Esophagus squamous epithelium (tissue), 5 donors: ENCODE results near the gene KIF3C. TPM values are rescaled to one million over a fixed set of nuclear protein-coding genes. Genes with fewer than 3 reads are reported as not detected.

Source experiments
- DNase-seq: peaks from one replicate; lab custom pipeline; 2025; lab: John Stamatoyannopoulos, UW
- H3K27ac ChIP-seq, 4 donors: fragments of 200-600 bp; sonication (generic); one replicate each; pipeline ENCODE4 v1.5.1; 2016 to 2019; ENCODE audit warnings: mild to moderate bottlenecking in 1 of 4
- H3K27me3 ChIP-seq, 4 donors: fragments of 200-600 bp; sonication (generic); 1 replicate in 3 of 4; 2 replicates in 1 of 4; pipeline versions ENCODE4 v1.5.1 to v1.6.0; 2017 to 2021; ENCODE audit warnings: antibody characterized with exemption in 1 of 4
- H3K36me3 ChIP-seq, 3 donors: fragments of 200-600 bp; sonication (generic); one replicate each; pipeline ENCODE4 v1.5.1; 2016 to 2019
- H3K4me1 ChIP-seq, 3 donors: fragments of 200-600 bp; sonication (generic); one replicate each; pipeline ENCODE4 v1.5.1; 2017 to 2019
- H3K4me3 ChIP-seq, 4 donors: fragments of 200-600 bp; sonication (generic); 1 replicate in 3 of 4; 2 replicates in 1 of 4; pipeline ENCODE4 v1.5.1; 2016 to 2019; ENCODE audit warnings: mild to moderate bottlenecking in 2 of 4, moderate library complexity in 1 of 4
- H3K9me3 ChIP-seq, 3 donors: fragments of 200-600 bp; sonication (generic); one replicate each; pipeline ENCODE4 v1.5.1; 2016 to 2019
- CTCF ChIP-seq, 6 experiments: fragments of 450-650 bp in 4 of 6; fragments of 200-600 bp in 2 of 6; sonication (generic) in 2 of 6; IDR thresholded peaks; one replicate each; pipeline ENCODE4 v1.5.1; 2016 to 2019; ENCODE audit warnings: antibody characterized with exemption in 6 of 6, mild to moderate bottlenecking in 4 of 6, moderate library complexity in 4 of 6
- POLR2A ChIP-seq, 4 donors: fragments of 450-650 bp; IDR thresholded peaks; one replicate each; pipeline ENCODE4 v1.6.1; 2017; ENCODE audit warnings: antibody characterized with exemption in 4 of 4, mild to moderate bottlenecking in 4 of 4, moderate library complexity in 3 of 4
- WGBS, 2 donors: methylation state at CpG; one replicate each; pipeline ENCODE4 v1.1.5; 2018; 5-methylcytosine and 5-hydroxymethylcytosine counted together
- intact Hi-C: fragments of 100-400 bp; cut with DNase I; formaldehyde crosslinking; loops from one replicate; pipeline ENCODE4 v1.15.0; 2022
- total RNA-seq, 4 donors: library from RNA; depleted of rRNA; stranded (reverse); fragments of >200 nt; gene quantifications; one replicate each; pipeline ENCODE4 v1.1.0, GENCODE V29; 2016
- donor health status: DM: yes; HTN: yes; CAD: no.

KIF3C gene
- total RNA-seq, 4 donors from 2014 or later: 1.3 to 3.4 (median 1.8) TPM

GRCh38 chr2:25891672-25892071 is 90.6 kb downstream of the KIF3C start:
- H3K4me3 ChIP-seq: no peak overlapping the region
- 75 to 77% methylated on average over 5 of the region's 5 CpGs for WGBS, 2 donors
- intact Hi-C loops: no loop called here
- H3K27me3 ChIP-seq: no peaks in the 10 kb centered on the region
- no peak overlapping the region for H3K27ac ChIP-seq
- no peaks in the 10 kb centered on the region for H3K36me3 ChIP-seq
- peaks cover 0 to 9% (median 0%) of the 10 kb centered on the region in 3 donors for H3K4me1 ChIP-seq
- TF ChIP-seq POLR2A (IDR thresholded peaks at IDR 0.05) (no peak), CTCF (IDR thresholded peaks at IDR 0.05) (no peak)
- no peaks in the 10 kb centered on the region for H3K9me3 ChIP-seq
- no peak for DNase-seq

GRCh38 chr2:25887624-25888242 is 94.6 kb downstream of the KIF3C start:
- Histone ChIP-seq H3K27me3 (peaks cover 0 to 12% (median 0%) of the 10 kb centered on the region in 4 donors), H3K36me3 (no peaks in the 10 kb centered on the region), H3K4me1 (no peaks in the 10 kb centered on the region), H3K4me3 (no peak overlapping the region), H3K9me3 (no peaks in the 10 kb centered on the region), H3K27ac (no peak overlapping the region)
- 68 to 83% methylated on average over 2 to 4 of the region's 5 CpGs for WGBS, 2 donors
- TF ChIP-seq CTCF (IDR thresholded peaks at IDR 0.05) (no peak), POLR2A (IDR thresholded peaks at IDR 0.05) (no peak)
- no peak for DNase-seq
- intact Hi-C loops: no loop called here

- no peak for DNase-seq
- H3K27me3 ChIP-seq: peaks cover 0 to 17% (median 0%) of the 10 kb centered on the region in 4 donors
- 55 to 65% methylated on average over 2 of the region's 2 CpGs for WGBS, 2 donors
These were observed 96.4 kb downstream of the KIF3C start for GRCh38 chr2:25885933-25886332.

GRCh38 chr2:25881764-25882163 is 100.5 kb downstream of the KIF3C start:
- no peak for TF ChIP-seq CTCF (IDR thresholded peaks at IDR 0.05)
- TF ChIP-seq POLR2A (IDR thresholded peaks at IDR 0.05): no peak
- WGBS, 2 donors: 80 to 85% methylated on average over 4 of the region's 4 CpGs
- H3K27ac ChIP-seq: no peak overlapping the region
- H3K4me1 ChIP-seq: peaks cover 0 to 13% (median 8%) of the 10 kb centered on the region in 3 donors
- H3K9me3 ChIP-seq: no peaks in the 10 kb centered on the region
- H3K36me3 ChIP-seq: no peaks in the 10 kb centered on the region
- H3K4me3 ChIP-seq: no peak overlapping the region
- no peak for DNase-seq
- peaks cover 0 to 17% (median 0%) of the 10 kb centered on the region in 4 donors for H3K27me3 ChIP-seq
- intact Hi-C loops: no loop called here

More at GRCh38 chr2:25885933-25886332, 96.4 kb downstream of the KIF3C start:
- TF ChIP-seq CTCF (IDR thresholded peaks at IDR 0.05): no peak
- no peak for TF ChIP-seq POLR2A (IDR thresholded peaks at IDR 0.05)
- H3K9me3 ChIP-seq: no peaks in the 10 kb centered on the region
- no peak overlapping the region for H3K27ac ChIP-seq
- intact Hi-C loops: no loop called here
- no peaks in the 10 kb centered on the region for H3K4me1 ChIP-seq
- H3K4me3 ChIP-seq: no peak overlapping the region
- no peaks in the 10 kb centered on the region for H3K36me3 ChIP-seq

- intact Hi-C loops: no loop called here
- DNase-seq: no peak
- TF ChIP-seq CTCF (IDR thresholded peaks at IDR 0.05) (no peak), POLR2A (IDR thresholded peaks at IDR 0.05) (no peak)
- H3K4me1 ChIP-seq: peaks cover 0 to 30% (median 16%) of the 10 kb centered on the region in 3 donors
- H3K9me3 ChIP-seq: no peaks in the 10 kb centered on the region
- WGBS, 2 donors: 71 to 80% methylated on average over 5 of the region's 5 CpGs
- H3K27me3 ChIP-seq: peaks cover 0 to 17% (median 0%) of the 10 kb centered on the region in 4 donors
- peaks cover 0 to 6% (median 0%) of the 10 kb centered on the region in 3 donors for H3K36me3 ChIP-seq
- peak overlapping the region; percentile 64 to 99 (median 96) for H3K4me3 ChIP-seq
- H3K27ac ChIP-seq: peak overlapping the region; percentile 88 to 99 (median 96)
These were observed 103.1 kb downstream of the KIF3C start for GRCh38 chr2:25879133-25879730.
